Activated CD4-positive, alpha-beta memory T cell treated with anti-CD3 and anti-CD28 coated beads, Interleukin-2, amount 10 ng/mL, durations not matched to agents 7 days and 5 days (primary cell): ENCODE measurements around the gene GDPD4. TPM values are rescaled to one million over a fixed set of nuclear protein-coding genes. Genes with fewer than 3 reads are reported as not detected.
A peak's percentile ranks its signal among the peaks of the same experiment; 100 is the strongest.

Experiments used
- CTCF ChIA-PET: fragments of 350-600 bp; sonication (Branson Sonifier 250); formaldehyde crosslinking; loops from one replicate; lab custom pipeline; 2021; ENCODE audit warnings: antibody characterized with exemption, inconsistent platforms; lab: Charles Lee
- POLR2A ChIA-PET: fragments of 350-600 bp; sonication (Branson Sonifier 250); formaldehyde crosslinking; loops from one replicate; lab custom pipeline; 2021; ENCODE audit warnings: antibody characterized with exemption; lab: Charles Lee
- DNase-seq: peaks from one replicate; pipeline ENCODE4 v3.0.0-alpha.2; 2020
- H3K27ac Mint-ChIP-seq: one replicate; pipeline ENCODE4 v1.8.0; 2021; ENCODE audit warnings: mild to moderate bottlenecking, mixed read lengths
- H3K27me3 Mint-ChIP-seq: one replicate; pipeline ENCODE4 v1.8.0; 2021; ENCODE audit warnings: mixed read lengths
- H3K36me3 Mint-ChIP-seq: one replicate; pipeline ENCODE4 v1.8.0; 2021; ENCODE audit warnings: low read depth, mixed read lengths
- H3K4me1 Mint-ChIP-seq: one replicate; pipeline ENCODE4 v1.8.0; 2021; ENCODE audit warnings: mixed read lengths
- H3K4me3 Mint-ChIP-seq: one replicate; pipeline ENCODE4 v1.8.0; 2021; ENCODE audit warnings: mild to moderate bottlenecking, mixed read lengths
- H3K9me3 Mint-ChIP-seq: one replicate; pipeline ENCODE4 v1.8.0; 2021; ENCODE audit warnings: mixed read lengths
- total RNA-seq, 2 experiments: library from RNA; stranded (reverse); gene quantifications; one replicate each; pipeline ENCODE4 v1.2.3, GENCODE V29; 2021

Gene GDPD4
- total RNA-seq, 2 experiments from 2014 or later = not detected

GRCh38 chr11:77250881-77251640 is 50.4 kb downstream of the GDPD4 start:
- CTCF ChIA-PET = no interaction called here
- Mint-ChIP-seq H3K4me1 (peaks cover 2% of the 10 kb centered on the region), H3K27me3 (peaks cover 4% of the 10 kb centered on the region), H3K9me3 (peaks cover 2% of the 10 kb centered on the region), H3K36me3 (no peaks in the 10 kb centered on the region), H3K27ac (no peak overlapping the region), H3K4me3 (no peak overlapping the region)
- DNase-seq = no peak
- POLR2A ChIA-PET = no interaction called here

DNA sequence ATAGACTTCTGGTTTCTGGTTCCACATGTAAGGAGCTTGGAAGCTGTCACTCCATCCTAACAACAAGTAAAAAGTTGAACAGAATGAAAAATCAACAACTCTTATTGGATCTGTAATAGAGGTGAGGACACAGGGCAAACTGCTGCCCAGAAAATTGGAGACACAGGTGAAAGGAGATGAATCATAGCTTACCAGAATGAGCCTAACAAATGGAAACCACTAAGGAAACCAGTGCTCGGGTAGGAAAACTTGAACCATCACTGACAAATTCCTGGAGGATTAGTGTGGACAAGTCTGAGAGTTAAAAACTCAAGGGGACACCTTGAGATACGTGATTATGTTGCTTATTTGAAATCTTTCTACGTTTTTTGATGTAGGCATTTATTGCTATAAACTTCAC is 52.1 kb downstream of the GDPD4 start:
- peaks cover 2% of the 10 kb centered on the region for H3K9me3 Mint-ChIP-seq
- DNase-seq = no peak
- ChIA-PET CTCF (no interaction called here), POLR2A (no interaction called here)
- no peak overlapping the region for H3K4me3 Mint-ChIP-seq
- peaks cover 4% of the 10 kb centered on the region for H3K27me3 Mint-ChIP-seq
- H3K36me3 Mint-ChIP-seq = no peaks in the 10 kb centered on the region
- no peak overlapping the region for H3K27ac Mint-ChIP-seq
- H3K4me1 Mint-ChIP-seq = peaks cover 5% of the 10 kb centered on the region

DNA sequence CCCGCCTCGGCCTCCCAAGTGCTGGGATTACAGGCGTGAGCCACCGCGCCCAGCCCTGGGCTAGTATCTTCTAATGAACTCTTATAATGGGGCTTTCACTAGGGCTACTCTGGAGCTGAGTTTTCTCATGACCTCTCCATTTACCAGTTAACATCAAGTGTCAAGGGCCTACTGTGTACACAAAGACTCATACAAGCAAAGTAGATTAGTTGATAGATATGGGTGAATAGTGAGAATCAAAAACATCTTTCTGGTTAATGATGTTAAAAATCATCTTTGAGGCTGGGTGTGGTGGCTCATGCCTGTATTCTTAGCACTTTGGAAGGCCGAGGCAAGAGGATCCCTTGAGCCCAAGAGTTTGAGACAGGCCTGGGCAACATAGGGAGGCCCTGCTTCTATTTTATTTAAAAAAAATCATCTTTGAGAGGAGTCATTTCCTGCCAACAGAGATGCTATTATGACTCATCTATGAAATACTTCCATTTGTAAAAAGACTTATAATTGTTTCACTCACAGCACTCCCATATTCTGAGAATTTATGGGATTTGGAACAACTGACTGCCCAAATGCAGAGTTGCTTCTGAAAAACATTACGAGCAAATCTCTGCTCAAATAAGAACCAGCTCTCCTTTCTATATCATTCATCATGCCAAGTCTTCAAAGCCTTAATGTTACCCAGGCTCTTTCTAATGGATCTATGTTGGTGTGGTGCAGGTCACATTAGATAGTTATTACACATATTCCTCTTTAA is 57.0 kb downstream of the GDPD4 start:
- H3K4me1 Mint-ChIP-seq = peaks cover 6% of the 10 kb centered on the region
- ChIA-PET CTCF (no interaction called here), POLR2A (no interaction called here)
- H3K27ac Mint-ChIP-seq = no peak overlapping the region
- H3K4me3 Mint-ChIP-seq = no peak overlapping the region
- peaks cover 7% of the 10 kb centered on the region for H3K27me3 Mint-ChIP-seq
- DNase-seq = no peak
- H3K9me3 Mint-ChIP-seq = peaks cover 5% of the 10 kb centered on the region
- no peaks in the 10 kb centered on the region for H3K36me3 Mint-ChIP-seq

- Mint-ChIP-seq H3K4me3 (no peak overlapping the region), H3K27ac (no peak overlapping the region)
Measured at GRCh38 chr11:77236901-77237300, 64.6 kb downstream of the GDPD4 start.

DNA sequence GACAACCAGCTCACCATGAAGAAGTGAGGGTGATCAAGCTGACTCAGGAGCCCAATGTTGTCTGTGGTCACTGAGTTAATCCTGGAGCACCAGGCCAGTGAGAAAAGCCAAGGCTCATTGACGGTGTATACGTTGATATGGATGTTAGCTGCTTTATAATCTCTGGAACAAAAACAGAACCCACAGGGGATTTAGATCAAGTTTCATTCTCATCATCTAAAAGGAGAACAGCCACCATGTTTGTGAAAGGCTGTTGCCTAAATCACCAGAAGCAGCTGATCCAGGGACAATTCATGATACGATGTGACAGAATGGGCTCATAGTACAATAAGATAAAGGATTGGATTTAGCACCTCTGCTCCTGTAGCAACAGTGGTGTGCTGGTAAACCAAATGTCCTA is 68.5 kb downstream of the GDPD4 start:
- no peak for DNase-seq
- Mint-ChIP-seq H3K4me3 (no peak overlapping the region), H3K4me1 (no peaks in the 10 kb centered on the region), H3K9me3 (no peaks in the 10 kb centered on the region), H3K27me3 (peaks cover 16% of the 10 kb centered on the region), H3K36me3 (no peaks in the 10 kb centered on the region), H3K27ac (no peak overlapping the region)
- CTCF ChIA-PET = interaction anchor here (0.7 kb wide), 2 partner anchors 338 to 455 kb away, joined by 3 to 4 read pairs; no protein-coding TSS in a partner anchor
- POLR2A ChIA-PET = no interaction called here

More at GRCh38 chr11:77236901-77237300, 64.6 kb downstream of the GDPD4 start:
- DNase-seq = no peak
- Mint-ChIP-seq H3K4me1 (no peaks in the 10 kb centered on the region), H3K36me3 (no peaks in the 10 kb centered on the region), H3K27me3 (peaks cover 22% of the 10 kb centered on the region), H3K9me3 (peaks cover 5% of the 10 kb centered on the region)
- ChIA-PET CTCF (no interaction called here), POLR2A (no interaction called here)

GRCh38 chr11:77232242-77232641 is 69.2 kb downstream of the GDPD4 start:
- ChIA-PET POLR2A (no interaction called here), CTCF (no interaction called here)
- no peaks in the 10 kb centered on the region for H3K36me3 Mint-ChIP-seq
- H3K9me3 Mint-ChIP-seq = no peaks in the 10 kb centered on the region
- DNase-seq = no peak
- no peak overlapping the region for H3K4me3 Mint-ChIP-seq
- H3K27me3 Mint-ChIP-seq = peaks cover 16% of the 10 kb centered on the region
- no peak overlapping the region for H3K27ac Mint-ChIP-seq
- H3K4me1 Mint-ChIP-seq = no peaks in the 10 kb centered on the region

GRCh38 chr11:77231800-77232199 is 69.7 kb downstream of the GDPD4 start:
- CTCF ChIA-PET = no interaction called here
- H3K4me3 Mint-ChIP-seq = no peak overlapping the region
- DNase-seq = no peak
- peaks cover 16% of the 10 kb centered on the region for H3K27me3 Mint-ChIP-seq
- H3K4me1 Mint-ChIP-seq = no peaks in the 10 kb centered on the region
- no peaks in the 10 kb centered on the region for H3K9me3 Mint-ChIP-seq
- H3K27ac Mint-ChIP-seq = no peak overlapping the region
- no peaks in the 10 kb centered on the region for H3K36me3 Mint-ChIP-seq
- POLR2A ChIA-PET = no interaction called here

GRCh38 chr11:77230878-77231605 is 70.4 kb downstream of the GDPD4 start:
- Mint-ChIP-seq H3K4me3 (no peak overlapping the region), H3K27ac (no peak overlapping the region), H3K36me3 (no peaks in the 10 kb centered on the region), H3K4me1 (no peaks in the 10 kb centered on the region), H3K9me3 (no peaks in the 10 kb centered on the region), H3K27me3 (peaks cover 16% of the 10 kb centered on the region)
- ChIA-PET POLR2A (no interaction called here), CTCF (no interaction called here)
- no peak for DNase-seq

- H3K4me3 Mint-ChIP-seq = no peak overlapping the region
- no peak for DNase-seq
- H3K9me3 Mint-ChIP-seq = no peaks in the 10 kb centered on the region
- CTCF ChIA-PET = no interaction called here
- H3K27ac Mint-ChIP-seq = no peak overlapping the region
- H3K4me1 Mint-ChIP-seq = no peaks in the 10 kb centered on the region
- POLR2A ChIA-PET = no interaction called here
- H3K36me3 Mint-ChIP-seq = no peaks in the 10 kb centered on the region
- peaks cover 46% of the 10 kb centered on the region for H3K27me3 Mint-ChIP-seq
Measured at GRCh38 chr11:77223797-77224196, 77.7 kb downstream of the GDPD4 start.

DNA sequence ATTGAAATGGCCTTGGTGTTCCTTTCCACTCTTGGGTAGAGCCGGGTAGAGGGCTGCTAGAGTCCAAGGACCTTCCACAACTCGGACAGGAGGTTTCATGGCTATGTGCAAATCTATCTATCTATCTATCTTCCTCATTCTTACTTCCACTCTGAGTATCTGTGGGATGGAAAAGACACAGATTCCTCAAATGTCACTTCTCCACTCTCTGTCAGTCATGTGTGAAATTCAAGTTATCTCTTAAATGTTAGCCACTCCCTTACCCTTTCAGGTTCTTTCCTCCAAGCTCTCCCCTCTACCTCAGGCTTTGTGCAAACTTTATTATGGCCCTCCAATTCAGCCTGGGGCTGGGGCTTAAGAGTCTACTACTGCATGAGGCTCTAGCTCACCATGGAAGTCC is 84.3 kb downstream of the GDPD4 start:
- Mint-ChIP-seq H3K9me3 (no peaks in the 10 kb centered on the region), H3K4me3 (no peak overlapping the region), H3K27ac (no peak overlapping the region), H3K27me3 (peaks cover 22% of the 10 kb centered on the region), H3K4me1 (no peaks in the 10 kb centered on the region), H3K36me3 (no peaks in the 10 kb centered on the region)
- CTCF ChIA-PET = no interaction called here
- DNase-seq = no peak
- POLR2A ChIA-PET = no interaction called here

DNA sequence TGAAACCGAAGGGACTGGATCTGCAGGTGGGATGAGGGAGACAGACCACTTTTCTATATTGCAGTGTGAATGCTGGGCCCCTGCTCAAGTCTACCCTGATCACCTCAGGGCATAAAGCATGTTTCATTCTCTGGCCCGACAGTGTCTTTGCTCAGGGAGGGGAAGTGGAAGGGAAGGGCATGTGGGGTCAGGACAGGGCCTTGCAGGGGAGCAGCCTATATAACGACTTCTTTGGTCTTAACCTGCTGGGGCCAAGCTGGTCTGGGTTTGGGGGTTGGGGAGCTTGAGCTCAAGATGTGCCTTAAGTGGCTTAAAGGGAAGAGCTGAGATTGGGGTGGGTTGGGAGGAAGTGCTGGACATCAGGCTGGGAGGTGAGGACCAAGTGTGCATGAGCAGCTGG is 86.4 kb downstream of the GDPD4 start:
- Mint-ChIP-seq H3K36me3 (no peaks in the 10 kb centered on the region), H3K9me3 (no peaks in the 10 kb centered on the region), H3K27ac (no peak overlapping the region), H3K4me1 (no peaks in the 10 kb centered on the region), H3K27me3 (peaks cover 8% of the 10 kb centered on the region), H3K4me3 (no peak overlapping the region)
- peak; percentile 7 for DNase-seq
- ChIA-PET CTCF (interaction anchor here (0.6 kb wide), 1 partner anchor 1964 kb away, joined by 5 read pairs; no protein-coding TSS in a partner anchor), POLR2A (no interaction called here)

DNA sequence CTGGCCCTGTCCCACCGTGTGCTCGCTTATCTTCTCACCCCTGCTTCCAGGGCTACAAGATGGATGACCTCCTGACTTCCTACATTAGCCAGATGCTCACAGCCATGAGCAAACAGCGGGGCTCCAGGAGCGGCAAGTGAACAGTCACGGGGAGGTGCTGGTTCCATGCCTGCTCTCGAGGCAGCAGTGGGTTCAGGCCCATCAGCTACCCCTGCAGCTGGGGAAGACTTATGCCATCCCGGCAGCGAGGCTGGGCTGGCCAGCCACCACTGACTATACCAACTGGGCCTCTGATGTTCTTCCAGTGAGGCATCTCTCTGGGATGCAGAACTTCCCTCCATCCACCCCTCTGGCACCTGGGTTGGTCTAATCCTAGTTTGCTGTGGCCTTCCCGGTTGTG is 86.9 kb downstream of the GDPD4 start:
- Mint-ChIP-seq H3K27me3 (peaks cover 3% of the 10 kb centered on the region), H3K4me1 (no peaks in the 10 kb centered on the region), H3K27ac (no peak overlapping the region), H3K36me3 (no peaks in the 10 kb centered on the region), H3K9me3 (no peaks in the 10 kb centered on the region), H3K4me3 (no peak overlapping the region)
- peak; percentile 7 for DNase-seq
- ChIA-PET CTCF (interaction anchor here (0.6 kb wide), 1 partner anchor 1964 kb away, joined by 5 read pairs; no protein-coding TSS in a partner anchor), POLR2A (no interaction called here)
